Activated naive CD8-positive, alpha-beta T cell treated with anti-CD3 and anti-CD28 coated beads, Interleukin-2, amount 10 ng/mL, durations not matched to agents 7 days and 5 days (primary cell): Measurements from ENCODE around the gene USP2. TPM values are rescaled to one million over a fixed set of nuclear protein-coding genes. Genes with fewer than 3 reads are reported as not detected.
"Not testable (repeated sequence)": the region's sequence is repeated elsewhere in the genome, so short reads cannot be mapped to it uniquely, and the experiment has no call there.

Source experiments
- ATAC-seq: fragments of 150-1000 bp; cut with Tn5 transposase; one replicate; pipeline ENCODE4 v1.10.0; 2021; ENCODE audit warnings: low read depth, moderate library complexity
- POLR2A ChIA-PET: fragments of 350-600 bp; sonication (Branson Sonifier 250); formaldehyde crosslinking; loops from one replicate; lab custom pipeline; 2021; ENCODE audit warnings: antibody characterized with exemption; lab: Charles Lee
- DNase-seq: peaks from one replicate; pipeline ENCODE4 v3.0.0; 2021
- H3K27ac Mint-ChIP-seq: one replicate; pipeline ENCODE4 v1.8.0; 2022; ENCODE audit warnings: mild to moderate bottlenecking, mixed read lengths
- H3K27me3 Mint-ChIP-seq: one replicate; pipeline ENCODE4 v1.8.0; 2022; ENCODE audit warnings: mild to moderate bottlenecking, moderate library complexity, mixed read lengths
- H3K36me3 Mint-ChIP-seq: one replicate; pipeline ENCODE4 v1.8.0; 2021; ENCODE audit warnings: mild to moderate bottlenecking, mixed read lengths
- H3K4me1 Mint-ChIP-seq: one replicate; pipeline ENCODE4 v1.8.0; 2021; ENCODE audit warnings: mixed read lengths
- H3K4me3 Mint-ChIP-seq: one replicate; pipeline ENCODE4 v1.8.0; 2022; ENCODE audit warnings: mild to moderate bottlenecking, moderate library complexity, mixed read lengths
- H3K9me3 Mint-ChIP-seq: one replicate; pipeline ENCODE4 v1.8.0; 2021; ENCODE audit warnings: mixed read lengths
- total RNA-seq, 2 experiments: library from RNA; stranded (reverse); gene quantifications; one replicate each; pipeline ENCODE4 v1.2.3, GENCODE V29; 2021

The USP2 gene
- total RNA-seq, 2 experiments from 2014 or later, result 0.62 to 0.83 TPM

- Mint-ChIP-seq H3K9me3 (peaks cover 3% of the 10 kb centered on the region), H3K4me1 (peaks cover 7% of the 10 kb centered on the region), H3K27ac (no peak overlapping the region), H3K36me3 (no peaks in the 10 kb centered on the region), H3K27me3 (peaks cover 33% of the 10 kb centered on the region), H3K4me3 (no peak overlapping the region)
- POLR2A ChIA-PET, result no interaction called here
- DNase-seq, result no peak
- no peak for ATAC-seq
These were observed 37.3 kb upstream of the USP2 start for GRCh38 chr11:119418759-119419158.

- no peak for ATAC-seq
- H3K36me3 Mint-ChIP-seq, result no peaks in the 10 kb centered on the region
- no peak overlapping the region for H3K27ac Mint-ChIP-seq
- POLR2A ChIA-PET, result no interaction called here
- no peak overlapping the region for H3K4me3 Mint-ChIP-seq
- DNase-seq, result no peak
- peaks cover 3% of the 10 kb centered on the region for H3K9me3 Mint-ChIP-seq
- H3K4me1 Mint-ChIP-seq, result peaks cover 7% of the 10 kb centered on the region
- peaks cover 26% of the 10 kb centered on the region for H3K27me3 Mint-ChIP-seq
These were observed 36.4 kb upstream of the USP2 start for GRCh38 chr11:119417726-119418540.

- Mint-ChIP-seq H3K36me3 (no peaks in the 10 kb centered on the region), H3K4me3 (no peak overlapping the region), H3K27me3 (peaks cover 17% of the 10 kb centered on the region), H3K4me1 (no peaks in the 10 kb centered on the region), H3K27ac (no peak overlapping the region), H3K9me3 (peaks cover 3% of the 10 kb centered on the region)
- DNase-seq, result no peak
- no peak for ATAC-seq
- POLR2A ChIA-PET, result no interaction called here
These were observed 35.4 kb upstream of the USP2 start for GRCh38 chr11:119416606-119417580.

- DNase-seq, result no peak
- POLR2A ChIA-PET, result no interaction called here
- H3K27ac Mint-ChIP-seq, result no peak overlapping the region
- no peak overlapping the region for H3K4me3 Mint-ChIP-seq
- H3K9me3 Mint-ChIP-seq, result peaks cover 3% of the 10 kb centered on the region
- ATAC-seq, result no peak
- no peaks in the 10 kb centered on the region for H3K36me3 Mint-ChIP-seq
- H3K4me1 Mint-ChIP-seq, result no peaks in the 10 kb centered on the region
- peaks cover 10% of the 10 kb centered on the region for H3K27me3 Mint-ChIP-seq
These were observed 34.5 kb upstream of the USP2 start for GRCh38 chr11:119415966-119416365.

GRCh38 chr11:119415517-119415916, 34.0 kb upstream of the USP2 start:
- POLR2A ChIA-PET, result no interaction called here
- Mint-ChIP-seq H3K27ac (no peak overlapping the region), H3K9me3 (peaks cover 3% of the 10 kb centered on the region), H3K4me3 (no peak overlapping the region), H3K36me3 (no peaks in the 10 kb centered on the region), H3K27me3 (peaks cover 6% of the 10 kb centered on the region), H3K4me1 (no peaks in the 10 kb centered on the region)
- ATAC-seq (no peak), DNase-seq (no peak)

- POLR2A ChIA-PET, result no interaction called here
- H3K4me1 Mint-ChIP-seq, result no peaks in the 10 kb centered on the region
- H3K27ac Mint-ChIP-seq, result no peak overlapping the region
- H3K27me3 Mint-ChIP-seq, result peaks cover 4% of the 10 kb centered on the region
- ATAC-seq (no peak), DNase-seq (no peak)
- H3K9me3 Mint-ChIP-seq, result peaks cover 3% of the 10 kb centered on the region
- no peaks in the 10 kb centered on the region for H3K36me3 Mint-ChIP-seq
- H3K4me3 Mint-ChIP-seq, result no peak overlapping the region
These were observed 33.2 kb upstream of the USP2 start for GRCh38 chr11:119414734-119415133.

GRCh38 chr11:119414321-119414720, 32.8 kb upstream of the USP2 start:
- Mint-ChIP-seq H3K36me3 (no peaks in the 10 kb centered on the region), H3K4me1 (no peaks in the 10 kb centered on the region), H3K27ac (no peak overlapping the region), H3K27me3 (peaks cover 6% of the 10 kb centered on the region), H3K4me3 (no peak overlapping the region), H3K9me3 (peaks cover 3% of the 10 kb centered on the region)
- DNase-seq (no peak), ATAC-seq (no peak)
- POLR2A ChIA-PET, result no interaction called here

GRCh38 chr11:119412072-119412471, 30.6 kb upstream of the USP2 start:
- Mint-ChIP-seq H3K9me3 (peaks cover 3% of the 10 kb centered on the region), H3K4me1 (no peaks in the 10 kb centered on the region), H3K4me3 (no peak overlapping the region), H3K36me3 (no peaks in the 10 kb centered on the region), H3K27me3 (peaks cover 3% of the 10 kb centered on the region), H3K27ac (no peak overlapping the region)
- ATAC-seq (no peak), DNase-seq (no peak)
- POLR2A ChIA-PET, result no interaction called here

- DNase-seq (no peak), ATAC-seq (no peak)
- POLR2A ChIA-PET, result no interaction called here
- Mint-ChIP-seq H3K27me3 (peaks cover 3% of the 10 kb centered on the region), H3K36me3 (no peaks in the 10 kb centered on the region), H3K4me1 (no peaks in the 10 kb centered on the region), H3K27ac (no peak overlapping the region), H3K9me3 (peaks cover 3% of the 10 kb centered on the region), H3K4me3 (no peak overlapping the region)
These were observed 29.0 kb upstream of the USP2 start for GRCh38 chr11:119410501-119410900.

GRCh38 chr11:119409731-119410130, 28.2 kb upstream of the USP2 start:
- no peaks in the 10 kb centered on the region for H3K36me3 Mint-ChIP-seq
- POLR2A ChIA-PET, result no interaction called here

GRCh38 chr11:119406005-119406404, 24.5 kb upstream of the USP2 start:
- Mint-ChIP-seq H3K4me3 (no peak overlapping the region), H3K4me1 (no peaks in the 10 kb centered on the region), H3K27me3 (peaks cover 7% of the 10 kb centered on the region), H3K27ac (no peak overlapping the region), H3K36me3 (no peaks in the 10 kb centered on the region), H3K9me3 (peaks cover 5% of the 10 kb centered on the region)
- no peak for DNase-seq
- POLR2A ChIA-PET, result no interaction called here
- no peak for ATAC-seq

More at GRCh38 chr11:119409731-119410130, 28.2 kb upstream of the USP2 start:
- peaks cover 3% of the 10 kb centered on the region for H3K9me3 Mint-ChIP-seq
- H3K4me1 Mint-ChIP-seq, result no peaks in the 10 kb centered on the region
- DNase-seq (no peak), ATAC-seq (no peak)
- H3K4me3 Mint-ChIP-seq, result no peak overlapping the region
- no peak overlapping the region for H3K27ac Mint-ChIP-seq
- peaks cover 3% of the 10 kb centered on the region for H3K27me3 Mint-ChIP-seq

GRCh38 chr11:119405448-119405847, 24.0 kb upstream of the USP2 start:
- H3K27ac Mint-ChIP-seq, H3K4me3 Mint-ChIP-seq, H3K4me1 Mint-ChIP-seq, H3K36me3 Mint-ChIP-seq, POLR2A ChIA-PET, ATAC-seq, H3K27me3 Mint-ChIP-seq, H3K9me3 Mint-ChIP-seq, DNase-seq: not testable (repeated sequence)

- DNase-seq (no peak), ATAC-seq (no peak)
- POLR2A ChIA-PET, result no interaction called here
- Mint-ChIP-seq H3K36me3 (no peaks in the 10 kb centered on the region), H3K4me1 (no peaks in the 10 kb centered on the region), H3K4me3 (no peak overlapping the region), H3K9me3 (peaks cover 8% of the 10 kb centered on the region), H3K27ac (no peak overlapping the region), H3K27me3 (peaks cover 11% of the 10 kb centered on the region)
These were observed 23.4 kb upstream of the USP2 start for GRCh38 chr11:119404872-119405271.
